Measurements from ENCODE around the gene EXOSC9.

EXOSC9 gene

GRCh38 chr4:121794505-121795188, 6.5 kb upstream of the EXOSC9 start:
- H3K9me3 ChIP-seq (ENCODE audit: insufficient read depth, low read length) = no peaks in the 10 kb centered on the region
- H2AFZ ChIP-seq (ENCODE audit: low read depth, low read length, severe bottlenecking) = no peak overlapping the region
- no peaks in the 10 kb centered on the region for H3K27me3 ChIP-seq (ENCODE audit: low read length)
- H3K79me2 ChIP-seq (ENCODE audit: insufficient read depth, low read length) = no peaks in the 10 kb centered on the region
- H3K36me3 ChIP-seq (ENCODE audit: low read length) = no peaks in the 10 kb centered on the region
- no peak for TF ChIP-seq EZH2phosphoT487 (conservative IDR thresholded peaks at IDR 0.05; ENCODE audit: low read length)
- TF ChIP-seq CTCF (IDR thresholded peaks at IDR 0.05; ENCODE audit: insufficient read depth, low read length, poor library complexity, severe bottlenecking) = no peak
- H3K4me2 ChIP-seq (ENCODE audit: low read depth, low read length, poor library complexity, severe bottlenecking) = no peak overlapping the region
- H3K9ac ChIP-seq (ENCODE audit: low read length) = no peak overlapping the region
- H3F3A ChIP-seq (ENCODE audit: insufficient read depth) = no peaks in the 10 kb centered on the region
- no peak overlapping the region for H3K4me3 ChIP-seq (ENCODE audit: insufficient read depth, low read length, poor library complexity, severe bottlenecking)
- H3K9me2 ChIP-seq (replicated peaks; ENCODE audit: insufficient read depth, low read length) = no peaks in the 10 kb centered on the region
- no peaks in the 10 kb centered on the region for H4K20me1 ChIP-seq (ENCODE audit: low read depth, low read length)
- H3K27ac ChIP-seq (ENCODE audit: low read depth, low read length) = no peak overlapping the region

GRCh38 chr4:121796283-121796682, 4.8 kb upstream of the EXOSC9 start:
- TF ChIP-seq CTCF (IDR thresholded peaks at IDR 0.05; ENCODE audit: insufficient read depth, low read length, poor library complexity, severe bottlenecking) (no peak), EZH2phosphoT487 (conservative IDR thresholded peaks at IDR 0.05; ENCODE audit: low read length) (no peak)
- Histone ChIP-seq H3K79me2 (ENCODE audit: insufficient read depth, low read length) (peaks cover 2% of the 10 kb centered on the region; the same call in 1 of the 2 replicates), H3K9me2 (replicated peaks; ENCODE audit: insufficient read depth, low read length) (no peaks in the 10 kb centered on the region), H3K27me3 (ENCODE audit: low read length) (no peaks in the 10 kb centered on the region), H3F3A (ENCODE audit: insufficient read depth) (no peaks in the 10 kb centered on the region), H3K9ac (ENCODE audit: low read length) (no peak overlapping the region), H3K4me3 (ENCODE audit: insufficient read depth, low read length, poor library complexity, severe bottlenecking) (no peak overlapping the region), H3K36me3 (ENCODE audit: low read length) (no peaks in the 10 kb centered on the region), H3K27ac (ENCODE audit: low read depth, low read length) (no peak overlapping the region), H2AFZ (ENCODE audit: low read depth, low read length, severe bottlenecking) (no peak overlapping the region), H3K4me2 (ENCODE audit: low read depth, low read length, poor library complexity, severe bottlenecking) (no peak overlapping the region), H3K9me3 (ENCODE audit: insufficient read depth, low read length) (no peaks in the 10 kb centered on the region), H4K20me1 (ENCODE audit: low read depth, low read length) (no peaks in the 10 kb centered on the region)

- no peak overlapping the region for H2AFZ ChIP-seq (ENCODE audit: low read depth, low read length, severe bottlenecking)
- H3K9ac ChIP-seq (ENCODE audit: low read length) = no peak overlapping the region
- H3K9me3 ChIP-seq (ENCODE audit: insufficient read depth, low read length) = no peaks in the 10 kb centered on the region
- H4K20me1 ChIP-seq (ENCODE audit: low read depth, low read length) = no peaks in the 10 kb centered on the region
- H3F3A ChIP-seq (ENCODE audit: insufficient read depth) = no peaks in the 10 kb centered on the region
- no peaks in the 10 kb centered on the region for H3K27me3 ChIP-seq (ENCODE audit: low read length)
- no peak for TF ChIP-seq EZH2phosphoT487 (conservative IDR thresholded peaks at IDR 0.05; ENCODE audit: low read length)
- TF ChIP-seq CTCF (IDR thresholded peaks at IDR 0.05; ENCODE audit: insufficient read depth, low read length, poor library complexity, severe bottlenecking) = no peak
- H3K9me2 ChIP-seq (replicated peaks; ENCODE audit: insufficient read depth, low read length) = no peaks in the 10 kb centered on the region
- no peak overlapping the region for H3K4me3 ChIP-seq (ENCODE audit: insufficient read depth, low read length, poor library complexity, severe bottlenecking)
- H3K79me2 ChIP-seq (ENCODE audit: insufficient read depth, low read length) = peaks cover 19% of the 10 kb centered on the region
- 0 out of 2 replicates have a peak, but pooled peaks cover 1% of the 10 kb centered on the region for H3K36me3 ChIP-seq (ENCODE audit: low read length)
- no peak overlapping the region for H3K27ac ChIP-seq (ENCODE audit: low read depth, low read length)
- H3K4me2 ChIP-seq (ENCODE audit: low read depth, low read length, poor library complexity, severe bottlenecking) = no peak overlapping the region
These were observed 1.8 kb upstream of the EXOSC9 start for GRCh38 chr4:121799208-121799823.
